SK-N-SH treated with all-trans-retinoic acid at 6 μM for 48 hours (cell line): Measurements from ENCODE around the gene TRAPPC6A.

Experiments used
- ATAC-seq: fragments of 200-7000 bp; cut with Tn5 transposase; 3 replicates; pipeline ENCODE4 v1.9.1; 2020; ENCODE audit warnings: mild to moderate bottlenecking, moderate library complexity
- ARNTL ChIP-seq: fragments of 450-650 bp; formaldehyde crosslinking; IDR thresholded peaks from 2 replicates; pipeline ENCODE4 v1.5.0; 2020; ENCODE audit warnings: low read depth, mild to moderate bottlenecking, moderate library complexity, borderline replicate concordance
- BACH2 ChIP-seq: fragments of 250-450 bp; sonication (Bioruptor Pico); IDR thresholded peaks from 2 replicates; pipeline ENCODE4 v1.9.0; 2021; ENCODE audit warnings: mild to moderate bottlenecking, borderline replicate concordance
- CSDC2 ChIP-seq: fragments of 250-450 bp; sonication (Bioruptor Pico); IDR thresholded peaks from 2 replicates; pipeline ENCODE4 v1.5.0; 2020; ENCODE audit warnings: mild to moderate bottlenecking, moderate library complexity
- GLIS3 ChIP-seq: fragments of 250-450 bp; sonication (Bioruptor Pico); IDR thresholded peaks from 2 replicates; pipeline ENCODE4 v1.5.0; 2020; ENCODE audit warnings: mild to moderate bottlenecking, moderate library complexity
- ISL1 ChIP-seq: fragments of 250-450 bp; sonication (Bioruptor Pico); IDR thresholded peaks from 2 replicates; pipeline ENCODE4 v2.1.2; 2022; ENCODE audit warnings: mild to moderate bottlenecking, moderate library complexity
- OSR1 ChIP-seq: fragments of 250-450 bp; sonication (Bioruptor Pico); IDR thresholded peaks from 2 replicates; pipeline ENCODE4 v1.8.0; 2022; ENCODE audit warnings: moderate library complexity, mild to moderate bottlenecking, inconsistent platforms
- PPARA ChIP-seq: fragments of 250-450 bp; sonication (Bioruptor Pico); IDR thresholded peaks from 2 replicates; pipeline ENCODE4 v1.5.0; 2020; ENCODE audit warnings: mild to moderate bottlenecking, borderline replicate concordance
- RARB ChIP-seq: fragments of 250-450 bp; sonication (Bioruptor Pico); IDR thresholded peaks from 2 replicates; pipeline ENCODE4 v1.8.0; 2021; ENCODE audit warnings: mild to moderate bottlenecking, moderate library complexity
- SNAI2 ChIP-seq: fragments of 250-450 bp; sonication (Bioruptor Pico); IDR thresholded peaks from 2 replicates; pipeline ENCODE4 v1.5.0; 2020; ENCODE audit warnings: mild to moderate bottlenecking, moderate library complexity
- TCF4 ChIP-seq: fragments of 250-450 bp; sonication (Bioruptor Pico); IDR thresholded peaks from 2 replicates; pipeline ENCODE4 v1.8.0; 2021; ENCODE audit warnings: mild to moderate bottlenecking, moderate library complexity, borderline replicate concordance
- TOX ChIP-seq: fragments of 250-450 bp; sonication (Bioruptor Pico); IDR thresholded peaks from 2 replicates; pipeline ENCODE4 v1.8.0; 2021; ENCODE audit warnings: mild to moderate bottlenecking, moderate library complexity, borderline replicate concordance
- ZC3H10 ChIP-seq: fragments of 250-450 bp; sonication (Bioruptor Pico); IDR thresholded peaks from 2 replicates; pipeline ENCODE4 v1.5.1; 2021; ENCODE audit warnings: mild to moderate bottlenecking, moderate library complexity
- ZFP3 ChIP-seq: fragments of 250-450 bp; sonication (Bioruptor Pico); IDR thresholded peaks from 2 replicates; pipeline ENCODE4 v1.5.0; 2020; ENCODE audit warnings: mild to moderate bottlenecking, moderate library complexity
- ZFP30 ChIP-seq: fragments of 450-650 bp; formaldehyde crosslinking; IDR thresholded peaks from 2 replicates; pipeline ENCODE4 v1.5.0; 2022; ENCODE audit warnings: mild to moderate bottlenecking, moderate library complexity
- ZNF565 ChIP-seq: fragments of 450-650 bp; formaldehyde crosslinking; conservative IDR thresholded peaks from 2 replicates; pipeline ENCODE4 v1.5.0; 2020; ENCODE audit warnings: low read depth, mild to moderate bottlenecking, moderate library complexity
- ZNF70 ChIP-seq: fragments of 450-650 bp; formaldehyde crosslinking; IDR thresholded peaks from 2 replicates; pipeline ENCODE4 v1.5.0; 2020; ENCODE audit warnings: mild to moderate bottlenecking, moderate library complexity
- ZNF8 ChIP-seq: fragments of 450-650 bp; formaldehyde crosslinking; IDR thresholded peaks from 2 replicates; pipeline ENCODE4 v1.5.0; 2020; ENCODE audit warnings: mild to moderate bottlenecking, moderate library complexity
- TF ChIP-seq, protein P1 (sequence below): fragments of 250-450 bp; sonication (Bioruptor Pico); IDR thresholded peaks from 2 replicates; pipeline ENCODE4 v1.5.1; 2021; ENCODE audit warnings: mild to moderate bottlenecking, moderate library complexity
- TF ChIP-seq, protein P2 (sequence below): fragments of 250-450 bp; sonication (Bioruptor Pico); IDR thresholded peaks from 2 replicates; pipeline ENCODE4 v1.8.0; 2021; ENCODE audit warnings: low read depth, mild to moderate bottlenecking, moderate library complexity, borderline replicate concordance
- TF ChIP-seq, protein P3 (sequence below): fragments of 250-450 bp; sonication (Bioruptor Pico); IDR thresholded peaks from 2 replicates; pipeline ENCODE4 v1.5.1; 2020; ENCODE audit warnings: low read depth, mild to moderate bottlenecking, moderate library complexity
- TF ChIP-seq, protein P4 (sequence below): fragments of 250-450 bp; sonication (Bioruptor Pico); IDR thresholded peaks from 2 replicates; pipeline ENCODE4 v1.8.0; 2020; ENCODE audit warnings: mild to moderate bottlenecking, moderate library complexity, borderline replicate concordance
- TF ChIP-seq, protein P5 (sequence below): fragments of 250-450 bp; sonication (Bioruptor Pico); IDR thresholded peaks from 2 replicates; pipeline ENCODE4 v1.5.0; 2020; ENCODE audit warnings: mild to moderate bottlenecking, moderate library complexity

The TRAPPC6A gene

DNA sequence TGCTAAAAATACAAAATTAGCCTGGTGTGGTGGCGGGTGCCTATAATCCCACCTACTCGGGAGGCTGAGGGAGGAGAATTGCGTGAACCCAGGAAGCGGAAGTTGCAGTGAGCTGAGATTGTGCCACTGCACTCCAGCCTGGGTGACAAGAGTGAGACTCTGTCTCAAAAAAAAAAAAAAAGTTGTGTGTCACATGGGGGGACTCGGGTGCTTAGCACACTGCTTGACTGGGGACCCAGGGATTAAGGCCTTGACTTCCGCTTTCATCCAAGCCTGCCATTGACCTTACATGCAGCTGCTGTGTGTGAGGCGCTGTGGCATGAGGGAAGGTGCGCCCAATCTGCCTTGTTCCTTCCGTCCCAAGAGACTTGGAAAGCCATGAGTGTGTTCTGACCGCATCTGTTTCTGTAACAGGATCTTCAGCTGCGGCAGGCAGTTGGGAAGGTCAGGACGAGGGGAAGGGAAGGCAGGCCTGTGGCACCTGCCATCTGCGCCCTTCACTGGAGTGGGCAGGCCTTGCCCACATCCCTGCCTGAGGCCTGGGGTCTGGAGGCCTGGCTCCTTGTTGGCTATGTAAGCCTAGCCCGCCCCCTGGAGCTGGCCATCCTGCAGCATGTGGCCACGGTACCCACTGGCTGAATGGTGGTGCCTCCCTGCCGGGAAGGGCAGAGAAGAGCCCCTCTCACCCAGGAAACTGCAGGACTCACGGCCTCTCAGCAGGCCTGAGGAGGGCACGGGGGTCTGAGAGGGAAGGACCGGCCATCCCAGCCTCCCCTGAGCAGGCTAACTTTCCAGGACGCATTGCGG is 62.0 kb downstream of the TRAPPC6A start:
- no peak for ATAC-seq

DNA sequence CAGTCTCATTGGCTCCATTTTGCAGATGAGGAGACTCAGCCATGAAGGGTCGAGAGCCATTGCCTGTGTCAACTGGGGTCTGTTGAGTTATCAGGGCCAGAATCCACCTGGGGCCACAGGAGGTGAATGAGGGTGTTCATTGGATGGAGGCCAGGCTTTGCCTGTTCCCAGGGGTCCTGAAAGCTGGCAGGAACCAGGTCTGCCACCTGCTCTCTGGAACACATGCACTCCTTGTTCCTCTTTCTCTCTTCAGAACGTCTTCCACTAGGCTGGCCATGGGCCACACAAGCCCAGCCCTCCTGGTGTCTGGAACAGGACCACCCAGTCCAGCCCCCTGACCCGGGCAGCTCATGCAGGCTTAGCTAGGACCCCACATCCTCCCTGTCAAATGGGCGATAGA is 63.9 kb downstream of the TRAPPC6A start:
- no peak for TF ChIP-seq RARB (CRISPR knock-in tag)
- TF ChIP-seq ZC3H10 (CRISPR knock-in tag), result no peak
- TF ChIP-seq, protein P1, sequence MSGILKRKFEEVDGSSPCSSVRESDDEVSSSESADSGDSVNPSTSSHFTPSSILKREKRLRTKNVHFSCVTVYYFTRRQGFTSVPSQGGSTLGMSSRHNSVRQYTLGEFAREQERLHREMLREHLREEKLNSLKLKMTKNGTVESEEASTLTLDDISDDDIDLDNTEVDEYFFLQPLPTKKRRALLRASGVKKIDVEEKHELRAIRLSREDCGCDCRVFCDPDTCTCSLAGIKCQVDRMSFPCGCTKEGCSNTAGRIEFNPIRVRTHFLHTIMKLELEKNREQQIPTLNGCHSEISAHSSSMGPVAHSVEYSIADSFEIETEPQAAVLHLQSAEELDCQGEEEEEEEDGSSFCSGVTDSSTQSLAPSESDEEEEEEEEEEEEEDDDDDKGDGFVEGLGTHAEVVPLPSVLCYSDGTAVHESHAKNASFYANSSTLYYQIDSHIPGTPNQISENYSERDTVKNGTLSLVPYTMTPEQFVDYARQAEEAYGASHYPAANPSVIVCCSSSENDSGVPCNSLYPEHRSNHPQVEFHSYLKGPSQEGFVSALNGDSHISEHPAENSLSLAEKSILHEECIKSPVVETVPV (CRISPR knock-in tag), result no peak
- TF ChIP-seq, protein P2, sequence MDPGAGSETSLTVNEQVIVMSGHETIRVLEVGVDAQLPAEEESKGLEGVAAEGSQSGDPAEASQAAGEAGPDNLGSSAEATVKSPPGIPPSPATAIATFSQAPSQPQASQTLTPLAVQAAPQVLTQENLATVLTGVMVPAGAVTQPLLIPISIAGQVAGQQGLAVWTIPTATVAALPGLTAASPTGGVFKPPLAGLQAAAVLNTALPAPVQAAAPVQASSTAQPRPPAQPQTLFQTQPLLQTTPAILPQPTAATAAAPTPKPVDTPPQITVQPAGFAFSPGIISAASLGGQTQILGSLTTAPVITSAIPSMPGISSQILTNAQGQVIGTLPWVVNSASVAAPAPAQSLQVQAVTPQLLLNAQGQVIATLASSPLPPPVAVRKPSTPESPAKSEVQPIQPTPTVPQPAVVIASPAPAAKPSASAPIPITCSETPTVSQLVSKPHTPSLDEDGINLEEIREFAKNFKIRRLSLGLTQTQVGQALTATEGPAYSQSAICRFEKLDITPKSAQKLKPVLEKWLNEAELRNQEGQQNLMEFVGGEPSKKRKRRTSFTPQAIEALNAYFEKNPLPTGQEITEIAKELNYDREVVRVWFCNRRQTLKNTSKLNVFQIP, result no peak
- TF ChIP-seq PPARA, result no peak
- TF ChIP-seq ZFP30, result no peak
- no peak for TF ChIP-seq ZNF565
- TF ChIP-seq, protein P3, sequence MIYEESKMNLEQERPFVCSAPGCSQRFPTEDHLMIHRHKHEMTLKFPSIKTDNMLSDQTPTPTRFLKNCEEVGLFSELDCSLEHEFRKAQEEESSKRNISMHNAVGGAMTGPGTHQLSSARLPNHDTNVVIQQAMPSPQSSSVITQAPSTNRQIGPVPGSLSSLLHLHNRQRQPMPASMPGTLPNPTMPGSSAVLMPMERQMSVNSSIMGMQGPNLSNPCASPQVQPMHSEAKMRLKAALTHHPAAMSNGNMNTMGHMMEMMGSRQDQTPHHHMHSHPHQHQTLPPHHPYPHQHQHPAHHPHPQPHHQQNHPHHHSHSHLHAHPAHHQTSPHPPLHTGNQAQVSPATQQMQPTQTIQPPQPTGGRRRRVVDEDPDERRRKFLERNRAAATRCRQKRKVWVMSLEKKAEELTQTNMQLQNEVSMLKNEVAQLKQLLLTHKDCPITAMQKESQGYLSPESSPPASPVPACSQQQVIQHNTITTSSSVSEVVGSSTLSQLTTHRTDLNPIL, result no peak
- TF ChIP-seq ZFP3 (CRISPR knock-in tag), result no peak
- no peak for TF ChIP-seq ISL1 (CRISPR knock-in tag)
- no peak for TF ChIP-seq TOX (CRISPR knock-in tag)
- TF ChIP-seq, protein P4, sequence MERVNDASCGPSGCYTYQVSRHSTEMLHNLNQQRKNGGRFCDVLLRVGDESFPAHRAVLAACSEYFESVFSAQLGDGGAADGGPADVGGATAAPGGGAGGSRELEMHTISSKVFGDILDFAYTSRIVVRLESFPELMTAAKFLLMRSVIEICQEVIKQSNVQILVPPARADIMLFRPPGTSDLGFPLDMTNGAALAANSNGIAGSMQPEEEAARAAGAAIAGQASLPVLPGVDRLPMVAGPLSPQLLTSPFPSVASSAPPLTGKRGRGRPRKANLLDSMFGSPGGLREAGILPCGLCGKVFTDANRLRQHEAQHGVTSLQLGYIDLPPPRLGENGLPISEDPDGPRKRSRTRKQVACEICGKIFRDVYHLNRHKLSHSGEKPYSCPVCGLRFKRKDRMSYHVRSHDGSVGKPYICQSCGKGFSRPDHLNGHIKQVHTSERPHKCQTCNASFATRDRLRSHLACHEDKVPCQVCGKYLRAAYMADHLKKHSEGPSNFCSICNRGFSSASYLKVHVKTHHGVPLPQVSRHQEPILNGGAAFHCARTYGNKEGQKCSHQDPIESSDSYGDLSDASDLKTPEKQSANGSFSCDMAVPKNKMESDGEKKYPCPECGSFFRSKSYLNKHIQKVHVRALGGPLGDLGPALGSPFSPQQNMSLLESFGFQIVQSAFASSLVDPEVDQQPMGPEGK (CRISPR knock-in tag), result no peak
- no peak for TF ChIP-seq ZNF70 (CRISPR knock-in tag)
- TF ChIP-seq ARNTL (CRISPR knock-in tag), result no peak
- no peak for TF ChIP-seq ZNF8 (CRISPR knock-in tag)
- TF ChIP-seq BACH2 (CRISPR knock-in tag), result no peak
- TF ChIP-seq SNAI2 (CRISPR knock-in tag), result no peak
- TF ChIP-seq, protein P5, sequence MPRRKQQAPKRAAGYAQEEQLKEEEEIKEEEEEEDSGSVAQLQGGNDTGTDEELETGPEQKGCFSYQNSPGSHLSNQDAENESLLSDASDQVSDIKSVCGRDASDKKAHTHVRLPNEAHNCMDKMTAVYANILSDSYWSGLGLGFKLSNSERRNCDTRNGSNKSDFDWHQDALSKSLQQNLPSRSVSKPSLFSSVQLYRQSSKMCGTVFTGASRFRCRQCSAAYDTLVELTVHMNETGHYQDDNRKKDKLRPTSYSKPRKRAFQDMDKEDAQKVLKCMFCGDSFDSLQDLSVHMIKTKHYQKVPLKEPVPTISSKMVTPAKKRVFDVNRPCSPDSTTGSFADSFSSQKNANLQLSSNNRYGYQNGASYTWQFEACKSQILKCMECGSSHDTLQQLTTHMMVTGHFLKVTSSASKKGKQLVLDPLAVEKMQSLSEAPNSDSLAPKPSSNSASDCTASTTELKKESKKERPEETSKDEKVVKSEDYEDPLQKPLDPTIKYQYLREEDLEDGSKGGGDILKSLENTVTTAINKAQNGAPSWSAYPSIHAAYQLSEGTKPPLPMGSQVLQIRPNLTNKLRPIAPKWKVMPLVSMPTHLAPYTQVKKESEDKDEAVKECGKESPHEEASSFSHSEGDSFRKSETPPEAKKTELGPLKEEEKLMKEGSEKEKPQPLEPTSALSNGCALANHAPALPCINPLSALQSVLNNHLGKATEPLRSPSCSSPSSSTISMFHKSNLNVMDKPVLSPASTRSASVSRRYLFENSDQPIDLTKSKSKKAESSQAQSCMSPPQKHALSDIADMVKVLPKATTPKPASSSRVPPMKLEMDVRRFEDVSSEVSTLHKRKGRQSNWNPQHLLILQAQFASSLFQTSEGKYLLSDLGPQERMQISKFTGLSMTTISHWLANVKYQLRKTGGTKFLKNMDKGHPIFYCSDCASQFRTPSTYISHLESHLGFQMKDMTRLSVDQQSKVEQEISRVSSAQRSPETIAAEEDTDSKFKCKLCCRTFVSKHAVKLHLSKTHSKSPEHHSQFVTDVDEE (CRISPR knock-in tag), result no peak
- TF ChIP-seq TCF4 (CRISPR knock-in tag), result no peak
- no peak for TF ChIP-seq OSR1 (CRISPR knock-in tag)
- no peak for ATAC-seq

More for the DNA sequence above, 62.0 kb downstream of the TRAPPC6A start:
- TF ChIP-seq ZFP3 (CRISPR knock-in tag) (no peak), ZNF8 (CRISPR knock-in tag) (no peak), SNAI2 (CRISPR knock-in tag) (no peak), CSDC2 (CRISPR knock-in tag) (no peak), ZC3H10 (CRISPR knock-in tag) (no peak), PPARA (no peak), GLIS3 (CRISPR knock-in tag) (no peak), ISL1 (CRISPR knock-in tag) (no peak), TOX (CRISPR knock-in tag) (no peak)
